Naive thymus-derived CD4-positive, alpha-beta T cell (primary cell): ENCODE measurements around the gene ZNF366. TPM values are rescaled to one million over a fixed set of nuclear protein-coding genes. Genes with fewer than 3 reads are reported as not detected.

ENCODE experiments used
- ATAC-seq: fragments of 150-1000 bp; cut with Tn5 transposase; 2 replicates; pipeline ENCODE4 v1.10.0; 2021; ENCODE audit warnings: mild to moderate bottlenecking, moderate library complexity
- CTCF ChIA-PET: fragments of 350-600 bp; sonication (Branson Sonifier 250); formaldehyde crosslinking; loops from one replicate; lab custom pipeline; 2021; ENCODE audit warnings: antibody characterized with exemption; lab: Charles Lee
- POLR2A ChIA-PET: fragments of 350-600 bp; sonication (Branson Sonifier 250); formaldehyde crosslinking; loops from one replicate; lab custom pipeline; 2021; ENCODE audit warnings: antibody characterized with exemption, inconsistent platforms; lab: Charles Lee
- DNase-seq, 9 donors: peaks; one replicate each; pipeline versions ENCODE4 v3.0.0 to v3.0.0-alpha.2; 2020 to 2022; ENCODE audit warnings: mixed read lengths in 1 of 9
- H3K27ac ChIP-seq: one replicate; pipeline ENCODE4 v1.7.0; 2013; ENCODE audit warnings: mild to moderate bottlenecking, low read depth, low read length, moderate library complexity
- H3K27me3 ChIP-seq, 2 donors: one replicate each; pipeline ENCODE4 v1.7.0; 2013; ENCODE audit warnings: low read length in 2 of 2, mild to moderate bottlenecking in 2 of 2, moderate library complexity in 2 of 2; ENCODE audit not compliant: control insufficient read depth in 2 of 2, insufficient read depth in 2 of 2
- H3K36me3 ChIP-seq, 3 experiments: 1 replicate in 2 of 3; 2 replicates in 1 of 3; pipeline ENCODE4 v1.7.0; 2013; ENCODE audit warnings: low read length in 3 of 3, mild to moderate bottlenecking in 3 of 3, moderate library complexity in 1 of 3; ENCODE audit not compliant: insufficient read depth in 3 of 3, control insufficient read depth in 2 of 3
- H3K4me1 ChIP-seq, 2 donors: one replicate each; pipeline ENCODE4 v1.7.0; 2013; ENCODE audit warnings: low read length in 2 of 2, mild to moderate bottlenecking in 2 of 2, moderate library complexity in 1 of 2; ENCODE audit not compliant: control insufficient read depth in 2 of 2, insufficient read depth in 2 of 2
- H3K4me3 ChIP-seq: 2 replicates; pipeline ENCODE4 v1.7.0; 2013; ENCODE audit warnings: mild to moderate bottlenecking, low read length
- H3K9me3 ChIP-seq, 3 experiments: 1 replicate in 2 of 3; 2 replicates in 1 of 3; pipeline ENCODE4 v1.7.0; 2013; ENCODE audit warnings: low read length in 3 of 3; ENCODE audit not compliant: control insufficient read depth in 2 of 3
- H3K27ac Mint-ChIP-seq, 9 donors: one replicate each; pipeline ENCODE4 v1.8.0; 2020 to 2022; ENCODE audit warnings: mixed read lengths in 9 of 9, mild to moderate bottlenecking in 8 of 9, moderate library complexity in 5 of 9, inconsistent platforms in 2 of 9
- H3K27me3 Mint-ChIP-seq, 5 donors: one replicate each; pipeline ENCODE4 v1.8.0; 2021 to 2022; ENCODE audit warnings: mixed read lengths in 5 of 5, mild to moderate bottlenecking in 1 of 5
- H3K36me3 Mint-ChIP-seq, 5 donors: one replicate each; pipeline ENCODE4 v1.8.0; 2020 to 2022; ENCODE audit warnings: mixed read lengths in 5 of 5, mild to moderate bottlenecking in 3 of 5, inconsistent platforms in 1 of 5
- H3K4me1 Mint-ChIP-seq, 7 donors: one replicate each; pipeline ENCODE4 v1.8.0; 2020 to 2022; ENCODE audit warnings: mixed read lengths in 7 of 7, mild to moderate bottlenecking in 3 of 7, inconsistent platforms in 1 of 7
- H3K4me3 Mint-ChIP-seq, 10 donors: one replicate each; pipeline ENCODE4 v1.8.0; 2020 to 2022; ENCODE audit warnings: mild to moderate bottlenecking in 10 of 10, mixed read lengths in 10 of 10, moderate library complexity in 6 of 10, inconsistent platforms in 2 of 10
- H3K9me3 Mint-ChIP-seq, 11 donors: one replicate each; pipeline ENCODE4 v1.8.0; 2020 to 2022; ENCODE audit warnings: mixed read lengths in 11 of 11, mild to moderate bottlenecking in 4 of 11, inconsistent platforms in 1 of 11, moderate library complexity in 1 of 11
- intact Hi-C, 2 donors: fragments of 100-400 bp; cut with micrococcal nuclease; formaldehyde crosslinking; loops; one replicate each; pipeline ENCODE4 v1.15.1; 2023
- polyA plus RNA-seq, 2 donors: library from polyadenylated mRNA; unstranded; fragments of 300-500 nt; fragmentation: Illumina TruSeq; gene quantifications; one replicate each; pipeline ENCODE4 v1.2.3, GENCODE V29; 2021
- total RNA-seq, 6 experiments: library from RNA in 5 of 6; stranded (reverse) in 5 of 6; gene quantifications; 1 replicate in 5 of 6; 2 replicates in 1 of 6; pipeline ENCODE4 v1.2.3 and lab custom pipeline; 2021 to 2026

The ZNF366 gene
- total and polyA plus RNA-seq, 7 experiments from 2014 or later, result 0.11 to 1.1 (median 0.19) TPM; not detected in 4

GRCh38 chr5:72459089-72459661 lies 48.0 kb downstream of the ZNF366 start:
- Histone ChIP-seq H3K4me1 (no peaks in the 10 kb centered on the region), H3K9me3 (no peaks in the 10 kb centered on the region), H3K27ac (no peak overlapping the region), H3K4me3 (no peak overlapping the region), H3K27me3 (no peaks in the 10 kb centered on the region), H3K36me3 (no peaks in the 10 kb centered on the region)
- Mint-ChIP-seq H3K27ac (no peak overlapping the region), H3K27me3 (peaks cover 0 to 7% (median 5%) of the 10 kb centered on the region in 5 donors), H3K36me3 (no peaks in the 10 kb centered on the region), H3K9me3 (no peaks in the 10 kb centered on the region), H3K4me1 (peaks cover 0 to 2% (median 0%) of the 10 kb centered on the region in 7 donors), H3K4me3 (no peak overlapping the region)
- CTCF ChIA-PET, result no interaction called here
- intact Hi-C loops, result no loop called here
- POLR2A ChIA-PET, result no interaction called here
- ATAC-seq, result no peak
- DNase-seq, result no peak

- no peak overlapping the region for H3K27ac ChIP-seq
- Mint-ChIP-seq H3K27me3 (peaks cover 0 to 7% (median 5%) of the 10 kb centered on the region in 5 donors), H3K27ac (no peak overlapping the region), H3K4me3 (no peak overlapping the region), H3K9me3 (no peaks in the 10 kb centered on the region), H3K4me1 (peaks cover 0 to 2% (median 0%) of the 10 kb centered on the region in 7 donors), H3K36me3 (no peaks in the 10 kb centered on the region)
- no peaks in the 10 kb centered on the region for H3K4me1 ChIP-seq
- DNase-seq, result no peak
- no peak overlapping the region for H3K4me3 ChIP-seq
- H3K9me3 ChIP-seq, result no peaks in the 10 kb centered on the region
- no peak for ATAC-seq
- H3K27me3 ChIP-seq, result no peaks in the 10 kb centered on the region
- no peaks in the 10 kb centered on the region for H3K36me3 ChIP-seq
- intact Hi-C loops, result no loop called here
- CTCF ChIA-PET, result no interaction called here
- POLR2A ChIA-PET, result no interaction called here
Measured at GRCh38 chr5:72458407-72458806, 48.8 kb downstream of the ZNF366 start.

GRCh38 chr5:72457491-72457890 lies 49.7 kb downstream of the ZNF366 start:
- H3K27ac ChIP-seq, result no peak overlapping the region
- POLR2A ChIA-PET, result no interaction called here
- H3K27me3 Mint-ChIP-seq, result peaks cover 0 to 2% (median 0%) of the 10 kb centered on the region in 5 donors

GRCh38 chr5:72456391-72457074 lies 50.7 kb downstream of the ZNF366 start:
- no peaks in the 10 kb centered on the region for H3K36me3 Mint-ChIP-seq
- no peaks in the 10 kb centered on the region for H3K4me1 ChIP-seq
- POLR2A ChIA-PET, result no interaction called here

More at GRCh38 chr5:72457491-72457890, 49.7 kb downstream of the ZNF366 start:
- Mint-ChIP-seq H3K9me3 (no peaks in the 10 kb centered on the region), H3K4me3 (no peak overlapping the region), H3K27ac (no peak overlapping the region), H3K4me1 (peaks cover 0 to 2% (median 0%) of the 10 kb centered on the region in 7 donors), H3K36me3 (no peaks in the 10 kb centered on the region)
- H3K4me1 ChIP-seq, result no peaks in the 10 kb centered on the region
- DNase-seq (no peak), ATAC-seq (no peak)
- intact Hi-C loops, result no loop called here
- no peaks in the 10 kb centered on the region for H3K36me3 ChIP-seq
- no peaks in the 10 kb centered on the region for H3K27me3 ChIP-seq
- H3K4me3 ChIP-seq, result no peak overlapping the region
- CTCF ChIA-PET, result no interaction called here
- H3K9me3 ChIP-seq, result no peaks in the 10 kb centered on the region

GRCh38 chr5:72455476-72455875 lies 51.7 kb downstream of the ZNF366 start:
- Histone ChIP-seq H3K27me3 (no peaks in the 10 kb centered on the region), H3K9me3 (no peaks in the 10 kb centered on the region), H3K4me1 (no peaks in the 10 kb centered on the region), H3K4me3 (no peak overlapping the region), H3K27ac (no peak overlapping the region), H3K36me3 (no peaks in the 10 kb centered on the region)
- no peak overlapping the region for H3K27ac Mint-ChIP-seq
- H3K9me3 Mint-ChIP-seq, result peaks cover 0 to 1% (median 0%) of the 10 kb centered on the region in 11 donors
- H3K36me3 Mint-ChIP-seq, result no peaks in the 10 kb centered on the region
- no peak overlapping the region for H3K4me3 Mint-ChIP-seq
- ATAC-seq, result no peak
- ChIA-PET CTCF (no interaction called here), POLR2A (no interaction called here)
- H3K4me1 Mint-ChIP-seq, result peaks cover 0 to 4% (median 0%) of the 10 kb centered on the region in 7 donors
- H3K27me3 Mint-ChIP-seq, result peaks cover 0 to 9% (median 4%) of the 10 kb centered on the region in 5 donors
- no peak for DNase-seq
- intact Hi-C loops, result no loop called here

More at GRCh38 chr5:72456391-72457074, 50.7 kb downstream of the ZNF366 start:
- Mint-ChIP-seq H3K9me3 (no peaks in the 10 kb centered on the region), H3K27me3 (peaks cover 0 to 2% (median under 1%) of the 10 kb centered on the region in 5 donors), H3K4me3 (no peak overlapping the region), H3K27ac (no peak overlapping the region), H3K4me1 (peaks cover 0 to 4% (median 0%) of the 10 kb centered on the region in 7 donors)
- no peaks in the 10 kb centered on the region for H3K9me3 ChIP-seq
- DNase-seq, result no peak
- H3K4me3 ChIP-seq, result no peak overlapping the region
- ATAC-seq, result no peak
- intact Hi-C loops, result no loop called here
- no peaks in the 10 kb centered on the region for H3K36me3 ChIP-seq
- no peak overlapping the region for H3K27ac ChIP-seq
- CTCF ChIA-PET, result no interaction called here
- no peaks in the 10 kb centered on the region for H3K27me3 ChIP-seq

GRCh38 chr5:72454996-72455395 lies 52.2 kb downstream of the ZNF366 start:
- no peak overlapping the region for H3K4me3 Mint-ChIP-seq

More at GRCh38 chr5:72454996-72455395, 52.2 kb downstream of the ZNF366 start:
- no peaks in the 10 kb centered on the region for H3K36me3 Mint-ChIP-seq
- Histone ChIP-seq H3K27ac (no peak overlapping the region), H3K9me3 (no peaks in the 10 kb centered on the region), H3K36me3 (no peaks in the 10 kb centered on the region), H3K27me3 (no peaks in the 10 kb centered on the region), H3K4me1 (no peaks in the 10 kb centered on the region), H3K4me3 (no peak overlapping the region)
- H3K4me1 Mint-ChIP-seq, result peaks cover 0 to 4% (median 0%) of the 10 kb centered on the region in 7 donors
- H3K9me3 Mint-ChIP-seq, result peaks cover 0 to 1% (median 0%) of the 10 kb centered on the region in 11 donors
- ChIA-PET CTCF (no interaction called here), POLR2A (no interaction called here)
- H3K27ac Mint-ChIP-seq, result no peak overlapping the region
- peaks cover 0 to 10% (median 4%) of the 10 kb centered on the region in 5 donors for H3K27me3 Mint-ChIP-seq
- DNase-seq (no peak), ATAC-seq (no peak)
- intact Hi-C loops, result no loop called here
